ENCODE data around the gene FRMD5. TPM values are rescaled to one million over a fixed set of nuclear protein-coding genes. Genes with fewer than 3 reads are reported as not detected.

Gene FRMD5
- polyA plus RNA-seq, 2 of the 4 experiments (the other 2 are of a cell fraction), result 2.5 to 3.6 TPM

DNA sequence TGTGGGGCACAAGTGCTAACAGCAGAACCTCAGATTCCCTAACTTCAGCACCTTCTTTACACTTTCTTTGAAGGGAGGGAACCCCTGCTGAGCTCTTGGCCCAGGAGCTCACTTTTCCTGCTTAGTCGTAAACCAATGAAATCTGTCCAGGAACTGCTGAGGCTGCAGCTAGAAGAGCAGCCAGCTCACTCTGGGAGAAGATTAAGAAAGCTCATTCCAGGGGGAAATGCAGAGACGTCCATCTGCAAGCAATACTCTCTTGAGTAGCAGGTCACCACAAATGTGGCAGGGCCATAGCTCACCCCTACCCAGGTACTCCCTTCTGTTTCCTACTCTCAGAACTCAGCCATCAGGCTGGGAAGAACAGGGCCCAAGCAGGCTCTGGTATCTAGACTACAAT lies 265.0 kb downstream of the FRMD5 start:
- Histone ChIP-seq H3K9me3 (no peaks in the 10 kb centered on the region), H3K27ac (no peak overlapping the region), H3K4me3 (no peak overlapping the region), H3K4me1 (no peaks in the 10 kb centered on the region), H3K4me2 (no peak overlapping the region)
- POLR2A ChIA-PET, result no interaction called here
- WGBS (ENCODE audit: missing lambda C conversion rate), result 80% methylated on average over 1 of the region's 2 CpGs
- FAIRE-seq, result no peak
- CTCF ChIA-PET, result interaction anchor here (1.2 to 3.4 kb wide), 3 partner anchors 25 to 136 kb away, joined by 3 to 20 read pairs (median 3); no protein-coding TSS in a partner anchor
- ATAC-seq, result no peak
- TF ChIP-seq ZFP36 (IDR thresholded peaks at IDR 0.05; ENCODE audit: borderline replicate concordance, partially characterized antibody), result no peak
- TF ChIP-seq PHF8 (IDR thresholded peaks at IDR 0.05; ENCODE audit: borderline replicate concordance, low read depth), result no peak
- no peak for TF ChIP-seq EHF (CRISPR knock-in tag; IDR thresholded peaks at IDR 0.05)
- no peak for TF ChIP-seq POLR2AphosphoS2 (conservative IDR thresholded peaks at IDR 0.05; ENCODE audit: low read length)
- TF ChIP-seq KDM1A (IDR thresholded peaks at IDR 0.05; ENCODE audit: low read depth), result no peak
- TF ChIP-seq HDAC2 (IDR thresholded peaks at IDR 0.05), result no peak
- TF ChIP-seq NPAS2 (CRISPR knock-in tag; IDR thresholded peaks at IDR 0.05; ENCODE audit: borderline replicate concordance), result no peak
- TF ChIP-seq TP53 (CRISPR knock-in tag; IDR thresholded peaks at IDR 0.05), result no peak
- no peak for TF ChIP-seq CHD2 (IDR thresholded peaks at IDR 0.05; ENCODE audit: low read length, partially characterized antibody)
- TF ChIP-seq FOXS1 (CRISPR knock-in tag; IDR thresholded peaks at IDR 0.05), result no peak
- TF ChIP-seq FOSL2 (IDR thresholded peaks at IDR 0.05), result no peak
- no peak for TF ChIP-seq FOSL2 (CRISPR knock-in tag; IDR thresholded peaks at IDR 0.05)
- no peak for TF ChIP-seq SREBF2 (IDR thresholded peaks at IDR 0.05)
- TF ChIP-seq, protein P1, sequence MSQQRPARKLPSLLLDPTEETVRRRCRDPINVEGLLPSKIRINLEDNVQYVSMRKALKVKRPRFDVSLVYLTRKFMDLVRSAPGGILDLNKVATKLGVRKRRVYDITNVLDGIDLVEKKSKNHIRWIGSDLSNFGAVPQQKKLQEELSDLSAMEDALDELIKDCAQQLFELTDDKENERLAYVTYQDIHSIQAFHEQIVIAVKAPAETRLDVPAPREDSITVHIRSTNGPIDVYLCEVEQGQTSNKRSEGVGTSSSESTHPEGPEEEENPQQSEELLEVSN (IDR thresholded peaks at IDR 0.05; ENCODE audit: borderline replicate concordance, low read depth), result no peak
- TF ChIP-seq MAZ (IDR thresholded peaks at IDR 0.05; ENCODE audit: borderline replicate concordance, low read depth, low read length), result no peak
- no peak for TF ChIP-seq ZC3H11A (IDR thresholded peaks at IDR 0.05)
- no peak for TF ChIP-seq JUN (IDR thresholded peaks at IDR 0.05)
- TF ChIP-seq CTCF (IDR thresholded peaks at IDR 0.05), result no peak
- no peak for TF ChIP-seq MAFK (IDR thresholded peaks at IDR 0.05; ENCODE audit: partially characterized antibody)
- TF ChIP-seq TFCP2L1 (CRISPR knock-in tag; IDR thresholded peaks at IDR 0.05), result no peak
- no peak for TF ChIP-seq EP300 (IDR thresholded peaks at IDR 0.05)
- no peak for DNase-seq (ENCODE audit: low read depth in 1 of 2, low spot score in 1 of 2)

DNA sequence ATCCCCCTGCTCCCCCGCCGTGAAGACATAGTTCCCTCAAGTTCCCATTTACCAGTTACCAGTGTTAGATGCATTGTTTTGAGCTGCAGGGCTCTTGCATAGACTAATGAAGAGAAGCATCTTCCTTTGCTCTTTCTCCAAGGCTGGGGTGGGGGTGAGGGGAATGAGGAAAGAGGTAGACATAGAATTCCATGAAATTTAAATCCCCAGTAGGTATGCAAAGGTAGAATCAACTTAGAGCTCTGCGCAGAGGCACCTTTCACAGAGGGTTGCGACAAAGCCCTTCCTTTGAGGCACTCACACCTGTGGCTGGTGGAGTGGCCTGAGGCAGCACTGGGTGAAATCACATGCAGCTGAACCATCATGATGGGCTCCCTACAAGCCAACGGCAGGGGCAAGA lies 266.9 kb downstream of the FRMD5 start:
- Histone ChIP-seq H3K4me3 (no peak overlapping the region), H3K4me2 (no peak overlapping the region), H3K9me3 (no peaks in the 10 kb centered on the region), H3K27ac (no peak overlapping the region), H3K4me1 (no peaks in the 10 kb centered on the region)
- ChIA-PET CTCF (interaction anchor here (1.0 to 3.4 kb wide), 2 partner anchors 24 to 25 kb away, joined by 9 to 20 read pairs; no protein-coding TSS in a partner anchor), POLR2A (no interaction called here)
- WGBS (ENCODE audit: missing lambda C conversion rate), result 90% methylated on average over 4 of the region's 5 CpGs
- TF ChIP-seq PHF8 (IDR thresholded peaks at IDR 0.05; ENCODE audit: borderline replicate concordance, low read depth), result no peak
- TF ChIP-seq PBX3 (IDR thresholded peaks at IDR 0.05), result no peak
- TF ChIP-seq CTCF (IDR thresholded peaks at IDR 0.05), result no peak
- TF ChIP-seq BCL3 (IDR thresholded peaks at IDR 0.05), result no peak
- TF ChIP-seq NPAS2 (CRISPR knock-in tag; IDR thresholded peaks at IDR 0.05; ENCODE audit: borderline replicate concordance), result no peak
- TF ChIP-seq FOXS1 (CRISPR knock-in tag; IDR thresholded peaks at IDR 0.05), result no peak
- no peak for TF ChIP-seq ZNF302 (CRISPR knock-in tag; IDR thresholded peaks at IDR 0.05)
- no peak for TF ChIP-seq ZSCAN20 (CRISPR knock-in tag; IDR thresholded peaks at IDR 0.05)
- no peak for TF ChIP-seq NFE2L2 (conservative IDR thresholded peaks at IDR 0.05; ENCODE audit: low read length)
- TF ChIP-seq RNF2 (IDR thresholded peaks at IDR 0.05; ENCODE audit: borderline replicate concordance, low read depth), result no peak
- no peak for TF ChIP-seq HDAC2 (IDR thresholded peaks at IDR 0.05)
- no peak for TF ChIP-seq GATA3 (IDR thresholded peaks at IDR 0.05; ENCODE audit: borderline replicate concordance)
- no peak for TF ChIP-seq POLR2A (IDR thresholded peaks at IDR 0.05; ENCODE audit: low read length)
- no peak for TF ChIP-seq RARB (CRISPR knock-in tag; IDR thresholded peaks at IDR 0.05)
- no peak for TF ChIP-seq CBX2 (IDR thresholded peaks at IDR 0.05; ENCODE audit: borderline replicate concordance, low read depth)
- FAIRE-seq (no peak), DNase-seq (ENCODE audit: low read depth in 1 of 2, low spot score in 1 of 2) (no peak), ATAC-seq (no peak)
